LNCAP (cell line): ENCODE measurements around the gene SLC15A5.

Source experiments
- TF ChIP-seq, protein P1 (sequence below): fragments of 450-650 bp; IDR thresholded peaks from 2 replicates; pipeline ENCODE4 v1.5.1; 2017; ENCODE audit warnings: mild to moderate bottlenecking

Gene SLC15A5

GRCh38 chr12:16260206-16260605, 17.3 kb downstream of the SLC15A5 start:
- TF ChIP-seq, protein P1, sequence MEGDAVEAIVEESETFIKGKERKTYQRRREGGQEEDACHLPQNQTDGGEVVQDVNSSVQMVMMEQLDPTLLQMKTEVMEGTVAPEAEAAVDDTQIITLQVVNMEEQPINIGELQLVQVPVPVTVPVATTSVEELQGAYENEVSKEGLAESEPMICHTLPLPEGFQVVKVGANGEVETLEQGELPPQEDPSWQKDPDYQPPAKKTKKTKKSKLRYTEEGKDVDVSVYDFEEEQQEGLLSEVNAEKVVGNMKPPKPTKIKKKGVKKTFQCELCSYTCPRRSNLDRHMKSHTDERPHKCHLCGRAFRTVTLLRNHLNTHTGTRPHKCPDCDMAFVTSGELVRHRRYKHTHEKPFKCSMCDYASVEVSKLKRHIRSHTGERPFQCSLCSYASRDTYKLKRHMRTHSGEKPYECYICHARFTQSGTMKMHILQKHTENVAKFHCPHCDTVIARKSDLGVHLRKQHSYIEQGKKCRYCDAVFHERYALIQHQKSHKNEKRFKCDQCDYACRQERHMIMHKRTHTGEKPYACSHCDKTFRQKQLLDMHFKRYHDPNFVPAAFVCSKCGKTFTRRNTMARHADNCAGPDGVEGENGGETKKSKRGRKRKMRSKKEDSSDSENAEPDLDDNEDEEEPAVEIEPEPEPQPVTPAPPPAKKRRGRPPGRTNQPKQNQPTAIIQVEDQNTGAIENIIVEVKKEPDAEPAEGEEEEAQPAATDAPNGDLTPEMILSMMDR = no peak

DNA sequence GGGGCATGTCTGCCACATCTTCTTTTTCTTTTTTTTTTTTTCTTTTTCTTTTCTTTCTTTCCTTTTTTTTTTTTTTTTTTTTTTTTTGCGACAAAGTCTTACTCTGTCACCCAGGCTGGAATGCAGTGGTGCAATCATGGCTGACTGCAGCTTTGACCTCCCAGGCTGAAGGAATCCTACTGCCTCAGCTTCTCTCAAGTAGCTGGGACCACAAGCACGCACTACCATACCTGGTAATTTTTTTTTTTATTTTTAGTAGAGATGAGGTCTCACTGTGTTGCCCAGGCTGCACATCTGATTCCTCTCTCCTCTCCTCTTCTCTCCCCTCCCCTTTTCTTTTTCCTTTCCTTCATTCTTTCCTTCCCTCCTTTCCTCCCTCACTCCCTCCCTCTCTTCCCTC, 18.5 kb downstream of the SLC15A5 start:
- TF ChIP-seq, protein P1 = no peak

GRCh38 chr12:16246264-16246663, 31.2 kb downstream of the SLC15A5 start:
- TF ChIP-seq, protein P1 = no peak

DNA sequence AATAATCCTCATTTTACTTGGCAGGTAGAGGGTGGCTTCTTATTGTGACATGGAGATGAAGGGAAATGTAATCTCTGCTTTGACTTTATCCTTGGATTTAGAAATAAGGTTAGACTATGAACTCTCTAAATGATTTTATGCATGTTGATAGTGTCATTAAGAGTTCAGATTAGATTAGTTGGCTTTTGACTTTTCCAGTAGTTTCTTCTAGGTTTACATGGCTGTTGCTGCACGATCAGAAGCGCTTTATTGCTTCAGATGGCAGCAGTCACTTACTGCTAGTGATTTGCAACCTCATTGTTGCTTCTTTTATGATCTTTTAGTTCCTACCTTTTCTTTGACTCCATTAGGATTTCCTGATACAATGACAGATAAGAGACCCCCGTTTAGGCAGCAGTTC, 32.3 kb downstream of the SLC15A5 start:
- TF ChIP-seq, protein P1 = no peak

DNA sequence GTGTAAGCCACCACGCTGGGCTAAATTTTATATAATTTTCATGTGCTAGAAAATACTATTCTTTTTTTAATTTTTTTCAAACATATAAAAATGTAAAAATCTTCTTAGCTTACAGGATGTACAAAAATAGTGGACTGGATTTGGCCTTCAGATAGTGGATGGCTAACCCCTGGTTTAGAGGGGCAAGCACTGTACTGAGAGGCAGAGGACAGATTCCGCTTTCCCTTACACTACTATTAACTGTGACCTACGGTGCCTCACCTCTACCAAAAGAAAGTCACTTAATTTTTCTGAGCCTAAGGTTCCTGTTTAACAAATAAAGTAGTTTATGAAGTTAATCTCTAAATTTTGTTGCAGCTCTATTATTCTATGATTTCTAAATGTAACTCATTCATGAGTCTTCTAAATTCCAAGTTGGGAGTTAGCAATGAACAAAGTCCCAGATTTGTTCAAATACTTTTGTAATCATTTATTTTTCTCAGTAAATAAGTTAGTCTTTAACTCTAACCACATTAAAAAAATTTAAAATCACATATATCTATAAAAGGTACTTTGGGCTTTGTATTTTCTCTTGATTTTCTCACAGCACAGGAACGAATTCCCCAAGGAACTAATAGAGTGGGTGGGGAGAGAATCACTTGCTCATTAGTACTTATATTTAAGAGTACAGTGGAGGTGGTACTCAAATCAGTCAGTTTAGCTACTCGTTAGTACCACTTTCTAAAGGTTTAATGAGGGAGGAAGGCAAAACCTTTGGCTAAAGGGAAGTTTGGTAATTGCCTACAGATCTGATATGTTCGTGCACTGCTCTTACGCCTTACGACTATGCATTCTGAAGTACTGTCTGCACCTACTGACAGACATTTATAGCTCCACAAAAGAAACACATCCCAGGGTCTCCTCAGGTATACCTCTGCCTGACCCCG, 33.7 kb downstream of the SLC15A5 start:
- TF ChIP-seq, protein P1 = no peak

DNA sequence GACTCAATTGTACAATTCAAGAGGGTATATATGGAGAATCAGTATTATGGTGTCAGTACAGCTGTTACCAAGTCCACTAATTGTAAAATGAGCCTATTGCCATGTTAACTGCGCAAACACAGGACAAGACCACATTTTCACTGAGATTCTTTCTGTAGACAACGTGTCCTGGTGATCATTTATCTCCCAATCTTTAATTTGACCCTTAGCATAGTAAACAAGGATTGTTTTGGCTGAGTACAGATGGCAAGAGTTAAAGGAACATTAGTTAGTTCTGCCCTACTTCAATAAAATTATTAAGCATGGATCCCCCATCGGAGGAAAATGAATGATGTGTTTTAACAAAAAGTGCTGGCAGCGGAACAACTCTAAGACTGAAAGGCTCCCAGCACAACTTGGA, 36.1 kb downstream of the SLC15A5 start:
- TF ChIP-seq, protein P1 = no peak

GRCh38 chr12:16238661-16239060, 38.8 kb downstream of the SLC15A5 start:
- TF ChIP-seq, protein P1 = no peak
